22Rv1 (cell line): Measurements from ENCODE around the gene CNTNAP2.

Experiments
- ZFX ChIP-seq: fragments of 450-650 bp; IDR thresholded peaks from 2 replicates; pipeline ENCODE4 v1.6.1; 2017; ENCODE audit warnings: antibody characterized with exemption, borderline replicate concordance
- TF ChIP-seq, protein P1 (sequence below): fragments of 450-650 bp; IDR thresholded peaks from 2 replicates; pipeline ENCODE4 v1.5.1; 2017; ENCODE audit warnings: mild to moderate bottlenecking

DNA sequence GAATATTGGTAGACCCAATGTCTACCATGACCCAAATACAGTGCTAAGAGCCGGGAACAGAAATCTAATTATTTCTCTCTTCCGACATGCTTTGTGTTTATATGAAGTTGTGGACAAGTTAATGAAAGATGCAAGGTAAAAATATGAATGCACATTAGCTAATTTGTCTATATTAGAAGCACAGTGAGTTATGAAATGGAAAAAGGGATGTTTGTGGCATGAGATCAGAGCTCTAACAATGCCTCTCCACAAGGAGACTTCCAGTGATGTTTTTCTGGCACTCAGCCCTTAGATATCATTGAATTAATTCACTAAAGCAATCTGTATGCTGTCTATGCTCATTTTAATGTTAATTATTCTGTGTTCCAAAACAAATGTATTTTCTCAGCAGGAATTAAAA, 897.2 kb downstream of the CNTNAP2 start:
- TF ChIP-seq, protein P1, sequence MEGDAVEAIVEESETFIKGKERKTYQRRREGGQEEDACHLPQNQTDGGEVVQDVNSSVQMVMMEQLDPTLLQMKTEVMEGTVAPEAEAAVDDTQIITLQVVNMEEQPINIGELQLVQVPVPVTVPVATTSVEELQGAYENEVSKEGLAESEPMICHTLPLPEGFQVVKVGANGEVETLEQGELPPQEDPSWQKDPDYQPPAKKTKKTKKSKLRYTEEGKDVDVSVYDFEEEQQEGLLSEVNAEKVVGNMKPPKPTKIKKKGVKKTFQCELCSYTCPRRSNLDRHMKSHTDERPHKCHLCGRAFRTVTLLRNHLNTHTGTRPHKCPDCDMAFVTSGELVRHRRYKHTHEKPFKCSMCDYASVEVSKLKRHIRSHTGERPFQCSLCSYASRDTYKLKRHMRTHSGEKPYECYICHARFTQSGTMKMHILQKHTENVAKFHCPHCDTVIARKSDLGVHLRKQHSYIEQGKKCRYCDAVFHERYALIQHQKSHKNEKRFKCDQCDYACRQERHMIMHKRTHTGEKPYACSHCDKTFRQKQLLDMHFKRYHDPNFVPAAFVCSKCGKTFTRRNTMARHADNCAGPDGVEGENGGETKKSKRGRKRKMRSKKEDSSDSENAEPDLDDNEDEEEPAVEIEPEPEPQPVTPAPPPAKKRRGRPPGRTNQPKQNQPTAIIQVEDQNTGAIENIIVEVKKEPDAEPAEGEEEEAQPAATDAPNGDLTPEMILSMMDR, result no peak
- no peak for TF ChIP-seq ZFX
